ENCODE results near the gene SLC2A4RG. TPM values are rescaled to one million over a fixed set of nuclear protein-coding genes. Genes with fewer than 3 reads are reported as not detected.

Gene SLC2A4RG
- total and polyA plus RNA-seq, 2 of the 13 experiments (the other 11 are each of a cell fraction or from before 2014, with no cell fraction given): 91.4 to 95.9 TPM

- TF ChIP-seq STAT6 (CRISPR knock-in tag; IDR thresholded peaks at IDR 0.05; ENCODE audit: borderline replicate concordance): no peak
- 0 out of 2 replicates have a peak, but pooled peaks have one; percentile 43 for TF ChIP-seq ZNF136 (CRISPR knock-in tag; IDR thresholded peaks at IDR 0.05; ENCODE audit: low read depth)
- no peak for TF ChIP-seq ZNF672 (CRISPR knock-in tag; IDR thresholded peaks at IDR 0.05)
- no peak for TF ChIP-seq ZNF839 (CRISPR knock-in tag; IDR thresholded peaks at IDR 0.05; ENCODE audit: borderline replicate concordance)
- no peak for TF ChIP-seq ATF2 (CRISPR knock-in tag; IDR thresholded peaks at IDR 0.05)
- no peak for TF ChIP-seq ZBTB1 (CRISPR knock-in tag; IDR thresholded peaks at IDR 0.05; ENCODE audit: borderline replicate concordance)
- no peak for TF ChIP-seq PRMT3 (CRISPR knock-in tag; IDR thresholded peaks at IDR 0.05; ENCODE audit: borderline replicate concordance, low read depth)
- TF ChIP-seq ELK4 (CRISPR knock-in tag; IDR thresholded peaks at IDR 0.05; ENCODE audit: borderline replicate concordance): no peak
- TF ChIP-seq ZNF577 (CRISPR knock-in tag; IDR thresholded peaks at IDR 0.05; ENCODE audit: borderline replicate concordance, low read depth): no peak
- TF ChIP-seq FUBP1 (CRISPR knock-in tag; IDR thresholded peaks at IDR 0.05; ENCODE audit: borderline replicate concordance): no peak
- no peak for TF ChIP-seq EZH2 (conservative IDR thresholded peaks at IDR 0.05; ENCODE audit: low read depth, low read length)
- no peak for TF ChIP-seq TBL1XR1 (IDR thresholded peaks at IDR 0.05; ENCODE audit: borderline replicate concordance, low read length, partially characterized antibody)
- no peak for TF ChIP-seq TERF1 (CRISPR knock-in tag; IDR thresholded peaks at IDR 0.05)
- TF ChIP-seq MATR3 (CRISPR knock-in tag; IDR thresholded peaks at IDR 0.05): no peak
- TF ChIP-seq RFX1 (IDR thresholded peaks at IDR 0.05): no peak
- no peak for TF ChIP-seq ZNF275 (CRISPR knock-in tag; IDR thresholded peaks at IDR 0.05; ENCODE audit: borderline replicate concordance)
These were observed 25.7 kb downstream of the SLC2A4RG start (continued) for GRCh38 chr20:63765082-63765873.

All from HepG2 (cell line).